ENCODE data around the gene TIMM23B.

TIMM23B gene

DNA sequence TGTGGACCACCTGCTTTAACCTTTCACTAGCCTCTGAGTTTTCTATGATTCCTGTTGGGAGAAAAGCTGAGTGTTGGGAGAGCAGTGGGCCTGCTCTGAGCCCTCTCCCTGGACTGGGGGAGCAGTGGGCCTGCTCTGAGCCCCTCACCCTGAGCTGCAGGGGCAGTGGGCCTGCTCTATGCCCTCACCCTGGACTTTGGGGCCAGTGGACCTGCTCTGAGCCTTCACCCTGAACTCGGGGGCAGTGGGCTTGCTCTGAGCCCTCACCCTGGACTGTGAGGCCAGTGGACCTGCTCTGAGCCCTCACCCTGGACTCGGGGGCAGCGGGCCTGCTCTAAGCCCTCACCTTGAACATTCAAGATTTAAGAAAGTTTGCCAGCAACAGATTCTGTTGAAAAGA lies 79.8 kb downstream of the TIMM23B start:
- no peak for DNase-seq (ENCODE audit: low read depth in 1 of 2, low spot score in 1 of 2)
- TF ChIP-seq JUND (IDR thresholded peaks at IDR 0.05; ENCODE audit: low read depth): no peak
- in situ Hi-C loops (cut with HindIII; ENCODE audit: low pct_unique_long_range_greater_than_20kb, low sequenced_read_pairs): no loop called here
